HG03280 (cell line): Measurements from ENCODE around the gene PPP1R15A.
"Not testable (repeated sequence)": the region's sequence is repeated elsewhere in the genome, so short reads cannot be mapped to it uniquely, and the experiment has no call there.

Source experiments
- ATAC-seq: cut with Tn5 transposase; IDR thresholded peaks from one replicate; pipeline ENCODE4 v1.9.1; 2021; ENCODE audit warnings: mild to moderate bottlenecking, moderate library complexity; ENCODE audit not compliant: unreplicated experiment

The PPP1R15A gene

GRCh38 chr19:48910803-48911202 is 38.6 kb downstream of the PPP1R15A start:
- ATAC-seq: no peak

GRCh38 chr19:48913114-48913889 is 41.1 kb downstream of the PPP1R15A start:
- ATAC-seq: no peak

GRCh38 chr19:48914181-48914580 is 42.0 kb downstream of the PPP1R15A start:
- no peak for ATAC-seq

GRCh38 chr19:48915757-48916156 is 43.5 kb downstream of the PPP1R15A start:
- no peak for ATAC-seq

GRCh38 chr19:48918071-48918470 is 45.9 kb downstream of the PPP1R15A start:
- ATAC-seq: no peak

GRCh38 chr19:48918801-48919247 is 46.6 kb downstream of the PPP1R15A start:
- ATAC-seq: no peak

GRCh38 chr19:48919271-48919670 is 47.0 kb downstream of the PPP1R15A start:
- not testable (repeated sequence) for ATAC-seq

GRCh38 chr19:48920949-48921348 is 48.7 kb downstream of the PPP1R15A start:
- no peak for ATAC-seq

GRCh38 chr19:48921721-48922500 is 49.7 kb downstream of the PPP1R15A start:
- ATAC-seq: no peak

GRCh38 chr19:48922548-48923490 is 50.6 kb downstream of the PPP1R15A start:
- ATAC-seq: no peak

- no peak for ATAC-seq
These were observed 53.1 kb downstream of the PPP1R15A start for GRCh38 chr19:48925240-48925843.
